Measurements from ENCODE around the gene OSBPL2. TPM values are rescaled to one million over a fixed set of nuclear protein-coding genes. Genes with fewer than 3 reads are reported as not detected.

Gene OSBPL2
- total and polyA plus RNA-seq, 12 donors, result 12.6 to 55.7 (median 39.8) TPM

- peaks cover 0 to 100% (median 40%) of the 10 kb centered on the region in 9 donors for H3K36me3 ChIP-seq
- H3K4me1 ChIP-seq, result no peaks in the 10 kb centered on the region
- intact Hi-C loops (cut with DNase I), result no loop called here
- TF ChIP-seq CTCF (IDR thresholded peaks at IDR 0.05), result no peak
- no peak for ATAC-seq
- H3K27me3 ChIP-seq, result no peaks in the 10 kb centered on the region
- 97 to 98% methylated on average over 18 of the region's 18 CpGs for WGBS, 2 donors
- no peak overlapping the region for H3K27ac ChIP-seq
- H3K4me3 ChIP-seq, result no peak overlapping the region
- DNase-seq, result peak in 1 of 2 donors; percentile 6
- no peaks in the 10 kb centered on the region for H3K9me3 ChIP-seq
These were observed 39.4 kb upstream of the OSBPL2 start for GRCh38 chr20:62198931-62199330.

- 95 to 96% methylated on average over 38 of the region's 38 CpGs for WGBS, 2 donors
- Histone ChIP-seq H3K4me3 (no peak overlapping the region), H3K9me3 (no peaks in the 10 kb centered on the region), H3K27ac (no peak overlapping the region), H3K27me3 (no peaks in the 10 kb centered on the region), H3K36me3 (peaks cover 0 to 83% (median 35%) of the 10 kb centered on the region in 9 donors), H3K4me1 (no peaks in the 10 kb centered on the region)
- intact Hi-C loops (cut with DNase I), result no loop called here
- DNase-seq (peak in 1 of 2 donors; percentile 8), ATAC-seq (no peak)
- TF ChIP-seq CTCF (IDR thresholded peaks at IDR 0.05), result no peak
These were observed 37.7 kb upstream of the OSBPL2 start for GRCh38 chr20:62200491-62201172.

GRCh38 chr20:62201173-62202082, 36.9 kb upstream of the OSBPL2 start:
- H3K27me3 ChIP-seq, result no peaks in the 10 kb centered on the region
- H3K36me3 ChIP-seq, result peaks cover 0 to 78% (median 35%) of the 10 kb centered on the region in 9 donors
- peak in 3 of 8 donors; percentile 26 to 42 (median 37) for ATAC-seq
- TF ChIP-seq CTCF (IDR thresholded peaks at IDR 0.05), result no peak
- H3K27ac ChIP-seq, result no peak overlapping the region
- H3K9me3 ChIP-seq, result no peaks in the 10 kb centered on the region
- no peaks in the 10 kb centered on the region for H3K4me1 ChIP-seq
- no peak overlapping the region for H3K4me3 ChIP-seq
- intact Hi-C loops (cut with DNase I), result no loop called here
- WGBS, 2 donors, result 83 to 85% methylated on average over 38 of the region's 38 CpGs
- DNase-seq, result peak in 1 of 2 donors; percentile 6

- DNase-seq (peak in 1 of 2 donors; percentile 3), ATAC-seq (no peak)
- Histone ChIP-seq H3K9me3 (no peaks in the 10 kb centered on the region), H3K36me3 (peaks cover 0 to 72% (median 35%) of the 10 kb centered on the region in 9 donors), H3K27ac (no peak overlapping the region), H3K4me3 (no peak overlapping the region), H3K4me1 (no peaks in the 10 kb centered on the region), H3K27me3 (no peaks in the 10 kb centered on the region)
- intact Hi-C loops (cut with DNase I), result no loop called here
- WGBS, 2 donors, result 57 to 94% methylated on average over 5 of the region's 5 CpGs
- no peak for TF ChIP-seq CTCF (IDR thresholded peaks at IDR 0.05)
These were observed 36.3 kb upstream of the OSBPL2 start for GRCh38 chr20:62202083-62202395.
